AG10803 (cell line): ENCODE data around the gene NRG2.

Experiments
- DNase-seq: peaks from one replicate; pipeline ENCODE4 v3.0.0; 2010; ENCODE audit warnings: low read depth
- H3K4me3 ChIP-seq: 2 replicates; pipeline ENCODE4 v1.5.1; 2011; ENCODE audit warnings: mild to moderate bottlenecking, low read length, control low read depth
- TF ChIP-seq, protein P1 (sequence below): conservative IDR thresholded peaks from 2 replicates; pipeline ENCODE4 v1.5.1; 2011; ENCODE audit warnings: mild to moderate bottlenecking, low read length, control low read depth, inconsistent platforms

NRG2 gene

DNA sequence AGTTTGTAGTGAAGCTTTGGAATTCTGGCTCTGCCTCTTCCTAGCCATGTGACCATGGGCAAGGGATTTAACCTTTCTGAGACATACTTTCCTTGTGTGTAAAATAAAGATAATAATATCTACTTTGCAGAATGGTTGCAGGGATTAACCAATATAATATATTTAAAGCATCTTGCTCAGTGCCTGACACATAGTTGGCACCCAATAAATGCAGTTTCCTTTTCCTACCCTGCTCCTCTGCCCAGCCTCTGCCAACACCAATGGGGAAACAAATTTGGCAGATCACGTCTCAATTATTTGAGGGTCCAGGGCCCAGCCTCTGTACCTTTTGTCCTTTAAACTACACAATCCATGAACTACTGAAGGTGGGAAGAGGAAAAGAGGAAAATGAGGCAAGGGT lies 91.1 kb downstream of the NRG2 start:
- DNase-seq = no peak
- TF ChIP-seq, protein P1, sequence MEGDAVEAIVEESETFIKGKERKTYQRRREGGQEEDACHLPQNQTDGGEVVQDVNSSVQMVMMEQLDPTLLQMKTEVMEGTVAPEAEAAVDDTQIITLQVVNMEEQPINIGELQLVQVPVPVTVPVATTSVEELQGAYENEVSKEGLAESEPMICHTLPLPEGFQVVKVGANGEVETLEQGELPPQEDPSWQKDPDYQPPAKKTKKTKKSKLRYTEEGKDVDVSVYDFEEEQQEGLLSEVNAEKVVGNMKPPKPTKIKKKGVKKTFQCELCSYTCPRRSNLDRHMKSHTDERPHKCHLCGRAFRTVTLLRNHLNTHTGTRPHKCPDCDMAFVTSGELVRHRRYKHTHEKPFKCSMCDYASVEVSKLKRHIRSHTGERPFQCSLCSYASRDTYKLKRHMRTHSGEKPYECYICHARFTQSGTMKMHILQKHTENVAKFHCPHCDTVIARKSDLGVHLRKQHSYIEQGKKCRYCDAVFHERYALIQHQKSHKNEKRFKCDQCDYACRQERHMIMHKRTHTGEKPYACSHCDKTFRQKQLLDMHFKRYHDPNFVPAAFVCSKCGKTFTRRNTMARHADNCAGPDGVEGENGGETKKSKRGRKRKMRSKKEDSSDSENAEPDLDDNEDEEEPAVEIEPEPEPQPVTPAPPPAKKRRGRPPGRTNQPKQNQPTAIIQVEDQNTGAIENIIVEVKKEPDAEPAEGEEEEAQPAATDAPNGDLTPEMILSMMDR = no peak
- no peak overlapping the region for H3K4me3 ChIP-seq

- no peak overlapping the region for H3K4me3 ChIP-seq
- no peak for DNase-seq
- TF ChIP-seq, protein P1 = no peak
Measured at GRCh38 chr5:139951296-139951924, 91.7 kb downstream of the NRG2 start.

GRCh38 chr5:139950436-139950835 lies 92.7 kb downstream of the NRG2 start:
- TF ChIP-seq, protein P1 = no peak
- no peak for DNase-seq
- H3K4me3 ChIP-seq = no peak overlapping the region

GRCh38 chr5:139949710-139950109 lies 93.4 kb downstream of the NRG2 start:
- DNase-seq = no peak
- no peak overlapping the region for H3K4me3 ChIP-seq
- TF ChIP-seq, protein P1 = no peak

DNA sequence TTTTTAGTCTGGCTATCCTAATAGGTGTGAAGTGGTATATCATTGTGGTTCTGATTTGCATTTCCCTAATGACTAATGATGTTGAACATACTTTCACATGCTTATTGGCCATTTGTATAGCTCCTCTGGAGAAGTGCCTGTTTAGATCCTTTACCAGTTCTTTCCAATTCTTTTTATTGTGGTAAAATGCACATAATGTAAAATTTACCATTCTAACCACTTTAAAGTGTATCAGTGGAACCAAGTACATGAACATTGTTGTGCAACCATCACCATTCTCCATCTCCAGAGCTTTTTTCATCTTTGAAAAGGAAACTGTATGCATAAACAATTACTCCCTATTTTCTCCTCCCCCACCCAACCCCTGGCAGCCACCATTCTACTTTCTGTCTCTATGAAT lies 95.4 kb downstream of the NRG2 start:
- no peak for DNase-seq
- TF ChIP-seq, protein P1 = no peak
- H3K4me3 ChIP-seq = no peak overlapping the region

- TF ChIP-seq, protein P1 = no peak
- no peak for DNase-seq
- no peak overlapping the region for H3K4me3 ChIP-seq
Measured at GRCh38 chr5:139946440-139946839, 96.7 kb downstream of the NRG2 start.

DNA sequence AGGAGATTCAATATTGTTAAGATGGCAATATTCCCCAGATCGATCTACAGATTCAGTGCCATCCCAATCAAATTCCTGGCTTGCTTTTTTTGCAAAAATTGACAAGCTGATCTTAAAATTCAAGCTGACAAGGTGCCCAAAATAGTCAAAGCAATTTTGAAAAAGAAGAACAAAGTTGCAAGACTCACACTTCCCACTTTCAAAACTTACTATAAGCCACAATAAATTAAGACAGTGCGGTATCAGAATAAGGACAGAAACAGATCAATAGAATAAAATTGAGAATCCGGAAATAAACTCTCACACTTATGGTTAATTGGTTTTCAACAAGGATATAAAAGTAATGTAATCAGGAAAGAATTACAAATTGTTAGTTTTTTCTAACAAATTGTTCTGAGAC lies 97.1 kb downstream of the NRG2 start:
- no peak overlapping the region for H3K4me3 ChIP-seq
- TF ChIP-seq, protein P1 = no peak
- DNase-seq = no peak
